ENCODE data around the gene EXT2.

Gene EXT2

DNA sequence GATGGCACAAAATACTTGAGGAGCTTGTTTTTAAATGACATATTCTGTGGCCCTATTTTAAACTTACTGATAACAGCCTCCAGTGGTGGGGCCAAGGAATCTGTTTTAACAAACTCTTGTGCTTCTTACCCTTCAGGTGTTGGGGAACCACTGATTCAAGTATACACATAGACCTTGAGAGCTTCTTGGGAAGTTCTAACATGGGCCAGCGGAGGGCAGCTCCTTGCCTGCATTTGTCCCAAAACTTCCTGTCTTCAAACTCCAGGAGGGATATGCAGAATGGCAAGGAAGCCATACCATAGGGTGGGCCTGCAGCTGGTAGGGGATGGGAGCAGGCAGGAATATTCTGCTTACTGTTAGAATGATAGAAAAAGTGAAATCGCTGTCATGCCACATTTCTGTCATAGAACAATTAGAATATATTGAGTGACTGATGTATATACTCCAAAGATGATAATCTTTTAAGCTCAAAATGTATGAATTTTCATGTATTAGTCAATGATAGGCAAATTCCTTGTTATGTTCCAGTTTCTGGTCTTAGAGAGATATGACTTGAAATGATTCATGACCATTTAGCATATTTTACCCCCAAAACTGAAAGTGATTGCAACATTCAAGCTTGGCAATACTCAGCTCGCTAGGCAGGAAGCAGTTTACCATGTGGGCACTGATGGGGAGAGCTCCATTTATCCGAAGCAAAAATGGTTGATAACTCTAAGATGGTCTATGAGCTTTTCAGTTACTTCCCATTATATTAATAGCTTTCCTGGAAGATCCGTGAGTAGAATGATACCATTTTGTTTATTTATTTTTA, 9.2 kb downstream of the EXT2 start:
- H2AFZ ChIP-seq (ENCODE audit: low read depth): no peak overlapping the region
- TF ChIP-seq, protein P1, sequence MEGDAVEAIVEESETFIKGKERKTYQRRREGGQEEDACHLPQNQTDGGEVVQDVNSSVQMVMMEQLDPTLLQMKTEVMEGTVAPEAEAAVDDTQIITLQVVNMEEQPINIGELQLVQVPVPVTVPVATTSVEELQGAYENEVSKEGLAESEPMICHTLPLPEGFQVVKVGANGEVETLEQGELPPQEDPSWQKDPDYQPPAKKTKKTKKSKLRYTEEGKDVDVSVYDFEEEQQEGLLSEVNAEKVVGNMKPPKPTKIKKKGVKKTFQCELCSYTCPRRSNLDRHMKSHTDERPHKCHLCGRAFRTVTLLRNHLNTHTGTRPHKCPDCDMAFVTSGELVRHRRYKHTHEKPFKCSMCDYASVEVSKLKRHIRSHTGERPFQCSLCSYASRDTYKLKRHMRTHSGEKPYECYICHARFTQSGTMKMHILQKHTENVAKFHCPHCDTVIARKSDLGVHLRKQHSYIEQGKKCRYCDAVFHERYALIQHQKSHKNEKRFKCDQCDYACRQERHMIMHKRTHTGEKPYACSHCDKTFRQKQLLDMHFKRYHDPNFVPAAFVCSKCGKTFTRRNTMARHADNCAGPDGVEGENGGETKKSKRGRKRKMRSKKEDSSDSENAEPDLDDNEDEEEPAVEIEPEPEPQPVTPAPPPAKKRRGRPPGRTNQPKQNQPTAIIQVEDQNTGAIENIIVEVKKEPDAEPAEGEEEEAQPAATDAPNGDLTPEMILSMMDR (conservative IDR thresholded peaks at IDR 0.05; ENCODE audit: low read depth, low read length): no peak
- no peaks in the 10 kb centered on the region for H3K4me1 ChIP-seq (ENCODE audit: low read depth, poor library complexity, severe bottlenecking)
- no peaks in the 10 kb centered on the region for H4K20me1 ChIP-seq (ENCODE audit: insufficient read depth)
- H3K9ac ChIP-seq: no peak overlapping the region
- no peaks in the 10 kb centered on the region for H3K27me3 ChIP-seq (ENCODE audit: insufficient read depth, low read depth)
- no peaks in the 10 kb centered on the region for H3K36me3 ChIP-seq (ENCODE audit: insufficient read depth)
- no peak overlapping the region for H3K4me2 ChIP-seq
- no peaks in the 10 kb centered on the region for H3K79me2 ChIP-seq (ENCODE audit: insufficient read depth, low read depth)
- no peak overlapping the region for H3K4me3 ChIP-seq (IDR thresholded peaks at IDR 0.05; ENCODE audit: insufficient read depth, low read depth, low read length)
- no peak overlapping the region for H3K27ac ChIP-seq

GRCh38 chr11:44108260-44108659, 12.8 kb downstream of the EXT2 start:
- Histone ChIP-seq H3K4me3 (IDR thresholded peaks at IDR 0.05; ENCODE audit: insufficient read depth, low read depth, low read length) (no peak overlapping the region), H3K27me3 (ENCODE audit: insufficient read depth, low read depth) (no peaks in the 10 kb centered on the region), H3K27ac (no peak overlapping the region), H4K20me1 (ENCODE audit: insufficient read depth) (no peaks in the 10 kb centered on the region; the same call in 1 of the 2 replicates), H3K79me2 (ENCODE audit: insufficient read depth, low read depth) (no peaks in the 10 kb centered on the region), H3K4me2 (no peak overlapping the region), H3K9ac (no peak overlapping the region), H2AFZ (ENCODE audit: low read depth) (no peak overlapping the region), H3K4me1 (ENCODE audit: low read depth, poor library complexity, severe bottlenecking) (peaks cover 19% of the 10 kb centered on the region), H3K36me3 (ENCODE audit: insufficient read depth) (no peaks in the 10 kb centered on the region)
- TF ChIP-seq, protein P1 (conservative IDR thresholded peaks at IDR 0.05; ENCODE audit: low read depth, low read length): no peak

DNA sequence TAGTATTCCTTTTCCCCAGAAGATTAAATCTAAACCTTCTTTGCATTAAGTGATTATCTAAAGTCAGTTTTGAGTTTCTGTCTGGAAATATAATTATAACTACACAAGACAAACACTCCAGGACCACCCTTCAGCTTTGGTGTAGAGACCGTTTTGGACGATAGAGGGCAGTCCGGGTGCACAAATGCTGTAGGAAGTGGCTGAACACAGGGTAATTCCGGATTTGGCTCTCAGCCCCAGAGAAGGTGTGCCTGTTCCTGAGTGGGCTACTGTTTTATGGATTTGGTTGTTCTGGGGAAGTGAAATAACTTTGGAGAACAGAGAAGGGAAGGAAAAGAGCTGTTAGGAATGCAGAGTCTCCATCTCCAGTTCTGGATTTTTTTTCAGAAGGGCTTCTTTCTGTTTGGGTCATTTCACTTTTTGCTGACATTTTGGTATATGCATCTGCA, 14.8 kb downstream of the EXT2 start:
- no peaks in the 10 kb centered on the region for H3K36me3 ChIP-seq (ENCODE audit: insufficient read depth)
- H3K4me2 ChIP-seq: 0 out of 2 replicates have a peak overlapping the region, but pooled peaks have one; percentile 8
- H3K4me1 ChIP-seq (ENCODE audit: low read depth, poor library complexity, severe bottlenecking): peaks cover 31% of the 10 kb centered on the region
- no peak overlapping the region for H3K27ac ChIP-seq
- no peaks in the 10 kb centered on the region for H3K27me3 ChIP-seq (ENCODE audit: insufficient read depth, low read depth)
- TF ChIP-seq, protein P1 (conservative IDR thresholded peaks at IDR 0.05; ENCODE audit: low read depth, low read length): peak; percentile 94
- no peak overlapping the region for H3K9ac ChIP-seq
- H2AFZ ChIP-seq (ENCODE audit: low read depth): no peak overlapping the region
- no peaks in the 10 kb centered on the region; the same call in 1 of the 2 replicates for H4K20me1 ChIP-seq (ENCODE audit: insufficient read depth)
- no peak overlapping the region for H3K4me3 ChIP-seq (IDR thresholded peaks at IDR 0.05; ENCODE audit: insufficient read depth, low read depth, low read length)
- no peaks in the 10 kb centered on the region for H3K79me2 ChIP-seq (ENCODE audit: insufficient read depth, low read depth)

DNA sequence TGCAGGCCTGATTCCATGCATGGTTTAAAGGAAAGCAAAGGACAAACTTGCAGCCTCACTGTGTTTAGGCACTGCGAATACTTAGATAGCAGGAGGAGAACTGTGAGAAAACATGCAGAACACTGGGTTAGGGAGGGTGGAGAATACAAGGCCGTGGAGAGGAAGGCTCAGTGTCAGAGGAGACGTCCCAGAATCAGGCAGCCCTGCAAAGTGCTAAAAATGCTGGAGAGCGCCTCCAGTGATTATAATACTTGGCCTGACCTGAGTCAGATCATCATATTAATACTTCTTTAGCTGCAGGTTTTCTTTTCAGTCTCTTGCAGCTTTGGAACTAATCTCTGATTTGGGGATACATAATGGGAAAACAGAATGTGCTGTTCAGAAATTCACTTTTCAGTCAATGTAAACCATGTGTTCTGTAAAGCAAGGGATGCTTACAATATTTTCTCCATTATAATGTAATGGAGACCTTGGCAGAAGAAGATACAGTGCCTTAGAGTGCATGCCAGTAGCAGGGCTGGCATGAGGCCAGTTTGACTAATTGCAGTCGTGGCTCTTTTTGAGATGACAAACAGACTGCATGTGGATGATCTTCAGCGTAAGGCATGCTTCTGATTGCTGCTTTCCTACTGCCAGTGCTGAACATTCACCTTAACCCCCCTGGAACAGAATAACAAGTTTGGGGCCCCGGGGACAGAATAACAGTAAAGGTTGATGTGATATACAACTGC, 16.8 kb downstream of the EXT2 start:
- no peaks in the 10 kb centered on the region for H3K27me3 ChIP-seq (ENCODE audit: insufficient read depth, low read depth)
- TF ChIP-seq, protein P1 (conservative IDR thresholded peaks at IDR 0.05; ENCODE audit: low read depth, low read length): no peak
- no peaks in the 10 kb centered on the region for H3K79me2 ChIP-seq (ENCODE audit: insufficient read depth, low read depth)
- no peak overlapping the region for H2AFZ ChIP-seq (ENCODE audit: low read depth)
- H3K36me3 ChIP-seq (ENCODE audit: insufficient read depth): no peaks in the 10 kb centered on the region
- H3K27ac ChIP-seq: no peak overlapping the region
- H3K9ac ChIP-seq: no peak overlapping the region
- no peak overlapping the region for H3K4me3 ChIP-seq (IDR thresholded peaks at IDR 0.05; ENCODE audit: insufficient read depth, low read depth, low read length)
- H4K20me1 ChIP-seq (ENCODE audit: insufficient read depth): no peaks in the 10 kb centered on the region; the same call in 1 of the 2 replicates
- H3K4me2 ChIP-seq: peak overlapping the region; percentile 29; the same call in 1 of the 2 replicates
- peaks cover 31% of the 10 kb centered on the region for H3K4me1 ChIP-seq (ENCODE audit: low read depth, poor library complexity, severe bottlenecking)

Data from KMS-11 (cell line).